Thoracic aorta (tissue), 2 donors: ENCODE results near the gene ADAMTS2. TPM values are rescaled to one million over a fixed set of nuclear protein-coding genes. Genes with fewer than 3 reads are reported as not detected.
"Not testable (repeated sequence)": the region's sequence is repeated elsewhere in the genome, so short reads cannot be mapped to it uniquely, and the experiment has no call there.

ENCODE experiments used
- ATAC-seq: fragments of 150-250 bp; one replicate; pipeline ENCODE4 v1.8.0; 2017; ENCODE audit warnings: low read depth; ENCODE audit not compliant: insufficient number of reproducible peaks, low FRiP score
- DNase-seq: peaks from one replicate; pipeline ENCODE4 v3.0.0-alpha.2; 2020; ENCODE audit warnings: low spot score
- H3K27ac ChIP-seq, 2 donors: fragments of 200-600 bp; sonication (generic); 1 replicate in 1 of 2; 2 replicates in 1 of 2; pipeline ENCODE4 v1.5.1; 2016; ENCODE audit warnings: mild to moderate bottlenecking in 2 of 2, moderate library complexity in 2 of 2
- H3K27me3 ChIP-seq: fragments of 200-600 bp; sonication (generic); replicated peaks from 2 replicates; pipeline ENCODE4 v1.6.0; 2016; ENCODE audit warnings: mild to moderate bottlenecking; ENCODE audit not compliant: insufficient read depth
- H3K36me3 ChIP-seq: fragments of 200-600 bp; sonication (generic); one replicate; pipeline ENCODE4 v1.5.1; 2016
- H3K4me1 ChIP-seq, 2 donors: fragments of 200-600 bp; sonication (generic); 1 replicate in 1 of 2; 2 replicates in 1 of 2; pipeline versions ENCODE4 v1.5.1 to v1.6.0; 2016; ENCODE audit warnings: low read depth in 2 of 2, mild to moderate bottlenecking in 1 of 2; ENCODE audit not compliant: control insufficient read depth in 1 of 2
- H3K4me3 ChIP-seq: fragments of 200-600 bp; sonication (generic); 2 replicates; pipeline ENCODE4 v1.5.1; 2016; ENCODE audit warnings: mild to moderate bottlenecking
- H3K9me3 ChIP-seq: fragments of 200-600 bp; sonication (generic); 2 replicates; pipeline ENCODE4 v1.5.1; 2016
- CTCF ChIP-seq: fragments of 200-600 bp; sonication (generic); IDR thresholded peaks from one replicate; pipeline ENCODE4 v1.5.1; 2019; ENCODE audit warnings: antibody characterized with exemption
- total RNA-seq, 2 donors: library from RNA; depleted of rRNA; stranded (reverse); fragments of >200 nt; gene quantifications; one replicate each; pipeline versions ENCODE4 v1.1.0 to v1.2.3, GENCODE V29; 2016

Gene ADAMTS2
- total RNA-seq, 2 donors from 2014 or later = 34.4 to 60.7 TPM

DNA sequence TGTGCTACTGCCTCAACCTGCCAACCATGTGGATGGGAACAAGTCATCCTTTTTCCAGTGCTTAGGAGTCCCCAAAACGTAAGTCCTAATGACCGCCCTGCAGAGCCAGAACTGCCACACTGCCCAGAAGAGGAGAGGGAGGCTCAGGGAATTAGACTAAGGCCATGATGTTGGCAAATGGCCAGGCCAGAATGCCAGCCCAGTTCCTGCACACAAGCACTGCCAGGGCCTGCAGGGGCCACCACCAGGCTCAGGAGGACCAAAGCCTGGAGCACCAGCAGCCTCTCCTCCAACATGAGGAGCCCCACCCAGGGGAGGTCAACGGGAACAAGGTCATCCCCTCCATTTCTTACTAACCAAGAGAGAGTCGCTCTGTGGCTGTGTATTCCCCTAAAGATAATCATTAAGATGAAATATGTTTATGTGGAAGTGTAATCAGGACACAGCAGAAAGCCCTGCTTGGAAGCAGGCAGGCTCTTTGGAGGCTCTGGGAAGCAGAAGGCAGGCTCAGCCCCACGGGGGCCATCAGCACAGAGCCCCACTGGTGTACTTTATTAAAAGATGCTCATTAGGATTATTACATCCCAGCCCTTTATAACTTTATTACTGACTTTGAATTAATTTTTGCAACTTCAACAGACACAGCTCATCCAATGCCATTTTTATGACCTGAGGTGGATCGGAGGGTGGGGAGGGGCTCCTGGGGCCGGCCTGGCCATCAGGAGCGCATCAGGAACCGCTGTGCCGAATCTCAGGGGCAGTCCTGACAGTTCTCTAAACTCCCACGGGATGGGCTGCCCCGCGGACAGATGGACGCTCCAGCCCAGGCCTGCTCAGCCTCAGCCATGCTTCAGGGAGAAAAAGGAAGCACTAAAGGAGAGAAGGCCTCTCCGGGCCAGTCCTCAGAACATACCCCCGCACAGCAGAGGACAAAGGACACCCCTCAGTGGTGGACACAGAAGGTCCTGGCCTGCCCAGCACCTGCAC is 127.0 kb downstream of the ADAMTS2 start:
- Histone ChIP-seq H3K27ac (no peak overlapping the region), H3K9me3 (no peaks in the 10 kb centered on the region), H3K4me1 (no peaks in the 10 kb centered on the region), H3K27me3 (no peaks in the 10 kb centered on the region), H3K4me3 (no peak overlapping the region), H3K36me3 (no peaks in the 10 kb centered on the region)
- no peak for TF ChIP-seq CTCF
- DNase-seq = no peak
- no peak for ATAC-seq

DNA sequence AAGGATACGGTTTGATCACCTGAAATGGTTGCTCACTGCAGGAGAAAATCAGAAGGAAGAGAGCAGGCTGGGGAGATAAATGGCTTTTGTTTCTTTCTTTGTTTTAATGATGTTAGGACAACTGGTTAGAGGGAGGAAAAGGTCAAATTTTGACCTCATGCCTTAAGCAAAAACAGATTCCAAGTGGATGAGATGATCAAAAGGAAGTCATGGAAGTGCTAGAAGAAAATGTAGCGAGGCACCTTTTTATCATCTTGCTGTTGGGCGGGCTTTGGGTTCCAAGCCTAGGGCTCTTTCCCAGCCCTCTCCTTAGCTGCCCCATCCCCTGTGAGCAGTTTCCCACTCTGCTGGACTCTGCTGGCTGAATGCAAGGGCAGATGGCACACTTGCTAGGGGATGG is 127.9 kb downstream of the ADAMTS2 start:
- ATAC-seq (no peak), DNase-seq (no peak)
- Histone ChIP-seq H3K9me3 (no peaks in the 10 kb centered on the region), H3K4me1 (no peaks in the 10 kb centered on the region), H3K4me3 (no peak overlapping the region), H3K27me3 (no peaks in the 10 kb centered on the region), H3K27ac (no peak overlapping the region), H3K36me3 (no peaks in the 10 kb centered on the region)
- no peak for TF ChIP-seq CTCF

DNA sequence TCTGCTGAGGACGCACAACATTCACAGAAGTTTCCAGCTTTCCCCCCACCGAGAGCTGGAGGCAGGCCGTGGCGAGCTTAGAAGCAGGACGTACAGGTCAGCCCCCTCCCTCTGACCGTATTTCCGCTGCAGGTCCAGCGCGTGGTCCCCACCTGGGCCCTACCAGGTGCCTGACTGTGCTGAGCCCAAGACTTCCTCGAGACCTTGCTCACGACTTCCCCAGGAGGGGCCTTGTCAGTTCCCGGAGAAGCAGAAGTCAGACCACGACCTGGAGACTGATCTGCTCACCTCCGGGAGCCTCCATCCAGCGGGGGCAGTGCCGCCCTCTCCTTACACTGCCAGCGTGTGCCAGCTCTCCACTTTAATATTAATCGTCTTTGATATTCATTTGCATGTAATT is 128.9 kb downstream of the ADAMTS2 start:
- not testable (repeated sequence) for ATAC-seq, DNase-seq, H3K9me3 ChIP-seq, H3K4me1 ChIP-seq, H3K36me3 ChIP-seq, H3K27me3 ChIP-seq, H3K4me3 ChIP-seq, H3K27ac ChIP-seq

DNA sequence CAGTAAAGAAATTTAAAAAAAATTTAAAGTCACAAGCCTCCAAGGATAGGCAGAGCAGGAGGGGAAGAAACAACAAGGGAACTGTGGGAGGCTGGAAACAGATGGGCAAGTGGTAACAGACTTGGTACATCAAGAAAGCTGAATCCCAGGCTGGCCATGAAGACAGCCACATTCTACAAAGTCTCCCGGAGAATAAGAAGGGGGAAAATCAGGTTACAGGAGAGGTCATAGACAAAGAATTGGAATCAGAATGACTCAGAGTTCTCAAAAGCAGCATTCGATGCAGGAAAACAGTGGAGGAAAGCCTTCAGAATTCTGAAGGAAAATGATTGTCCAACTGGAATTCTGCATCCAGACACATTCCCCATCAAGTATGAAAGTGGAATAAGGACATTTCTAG is 129.7 kb downstream of the ADAMTS2 start:
- no peak overlapping the region for H3K4me3 ChIP-seq
- H3K27me3 ChIP-seq = no peaks in the 10 kb centered on the region
- H3K9me3 ChIP-seq = no peaks in the 10 kb centered on the region
- H3K36me3 ChIP-seq = no peaks in the 10 kb centered on the region
- no peaks in the 10 kb centered on the region for H3K4me1 ChIP-seq
- ATAC-seq (no peak), DNase-seq (no peak)
- H3K27ac ChIP-seq = no peak overlapping the region
- no peak for TF ChIP-seq CTCF

- no peaks in the 10 kb centered on the region for H3K36me3 ChIP-seq
- H3K27ac ChIP-seq = no peak overlapping the region
- no peaks in the 10 kb centered on the region for H3K9me3 ChIP-seq
- no peaks in the 10 kb centered on the region for H3K27me3 ChIP-seq
- no peak for DNase-seq
- no peak for ATAC-seq
- no peaks in the 10 kb centered on the region for H3K4me1 ChIP-seq
- H3K4me3 ChIP-seq = no peak overlapping the region
- TF ChIP-seq CTCF = no peak
These were observed 130.6 kb downstream of the ADAMTS2 start for GRCh38 chr5:179214678-179215077.
